Activated CD4-positive, alpha-beta T cell treated with anti-CD3 and anti-CD28 coated beads for 1 hour (primary cell): ENCODE results near the gene RTP1.
"Not testable (repeated sequence)": the region's sequence is repeated elsewhere in the genome, so short reads cannot be mapped to it uniquely, and the experiment has no call there.

Experiments used
- DNase-seq: peaks from one replicate; pipeline ENCODE4 v3.0.0-alpha.2; 2020

The RTP1 gene, protein sequence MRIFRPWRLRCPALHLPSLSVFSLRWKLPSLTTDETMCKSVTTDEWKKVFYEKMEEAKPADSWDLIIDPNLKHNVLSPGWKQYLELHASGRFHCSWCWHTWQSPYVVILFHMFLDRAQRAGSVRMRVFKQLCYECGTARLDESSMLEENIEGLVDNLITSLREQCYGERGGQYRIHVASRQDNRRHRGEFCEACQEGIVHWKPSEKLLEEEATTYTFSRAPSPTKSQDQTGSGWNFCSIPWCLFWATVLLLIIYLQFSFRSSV

GRCh38 chr3:187197335-187197649 lies at the start of gene RTP1:
Gene RTP1, plus strand, starts transcription at chr3:187197486. Its CDS starts 30 bp downstream, at chr3:187197516.
- DNase-seq = no peak

- no peak for DNase-seq
Observed at GRCh38 chr3:187150186-187150585, 47.1 kb upstream of the RTP1 start.

DNA sequence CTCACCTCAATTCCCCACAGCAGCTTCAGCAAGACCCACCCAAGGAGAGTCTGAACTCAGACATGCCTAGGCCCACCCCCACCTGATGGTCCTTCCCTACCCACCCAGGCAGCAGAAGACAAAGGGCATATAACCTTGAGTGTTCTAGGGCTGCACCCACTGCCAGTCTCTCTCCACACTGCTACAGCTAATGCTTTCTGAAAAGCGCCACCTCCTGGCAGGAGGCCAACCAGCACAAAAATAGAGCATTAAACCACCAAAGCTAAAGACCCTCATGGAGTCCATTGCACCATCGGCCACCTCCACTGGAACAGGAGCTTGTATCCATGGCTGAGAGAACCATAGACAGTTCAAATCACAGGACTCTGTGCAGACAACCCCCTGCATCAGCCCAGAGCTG lies 46.7 kb upstream of the RTP1 start:
- peak; percentile 49 for DNase-seq

- DNase-seq = no peak
Observed at GRCh38 chr3:187161556-187161955, 35.7 kb upstream of the RTP1 start.

- DNase-seq = no peak
Observed at GRCh38 chr3:187162265-187162953, 34.9 kb upstream of the RTP1 start.

- DNase-seq = no peak
Observed at GRCh38 chr3:187165144-187165543, 32.1 kb upstream of the RTP1 start.

DNA sequence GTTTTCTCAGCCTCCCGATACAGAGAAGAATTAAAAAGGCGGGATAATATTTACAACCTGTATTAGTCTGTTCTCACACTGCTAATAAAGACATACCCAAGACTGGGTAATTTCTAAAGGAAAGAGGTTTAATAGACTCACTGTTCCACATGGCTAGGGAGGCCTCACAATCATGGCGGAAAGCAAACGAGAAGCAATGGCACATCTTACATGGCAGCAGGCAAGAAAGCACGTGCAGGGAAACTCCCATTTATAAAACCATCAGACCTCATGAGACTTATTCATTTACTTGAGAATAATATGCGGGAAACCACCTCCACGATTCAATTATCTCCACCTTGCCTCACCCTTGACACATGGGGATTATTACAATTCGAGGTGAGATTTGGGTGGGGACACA lies 30.5 kb upstream of the RTP1 start:
- DNase-seq = no peak

GRCh38 chr3:187167777-187168176 lies 29.5 kb upstream of the RTP1 start:
- no peak for DNase-seq

- no peak for DNase-seq
Observed at GRCh38 chr3:187169231-187169960, 27.9 kb upstream of the RTP1 start.

DNA sequence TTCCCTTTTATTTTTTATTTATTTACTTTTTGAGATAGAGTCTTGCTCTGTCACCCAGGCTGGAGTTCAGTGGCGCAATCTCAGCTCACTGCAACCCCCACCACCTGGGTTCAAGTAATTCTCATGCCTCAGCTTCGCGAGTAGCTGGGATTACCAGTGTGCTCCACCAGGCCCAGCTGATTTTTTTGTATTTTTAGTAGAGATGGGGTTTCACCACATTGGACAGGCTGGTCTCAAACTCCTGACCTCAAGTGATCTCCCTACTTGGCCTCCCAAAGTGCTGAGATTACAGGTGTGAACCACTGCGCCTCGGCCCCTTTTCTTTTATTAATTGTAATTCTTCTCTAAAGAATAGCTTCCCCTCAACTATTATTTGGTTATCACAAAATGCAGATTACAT lies 26.4 kb upstream of the RTP1 start:
- not testable (repeated sequence) for DNase-seq

DNA sequence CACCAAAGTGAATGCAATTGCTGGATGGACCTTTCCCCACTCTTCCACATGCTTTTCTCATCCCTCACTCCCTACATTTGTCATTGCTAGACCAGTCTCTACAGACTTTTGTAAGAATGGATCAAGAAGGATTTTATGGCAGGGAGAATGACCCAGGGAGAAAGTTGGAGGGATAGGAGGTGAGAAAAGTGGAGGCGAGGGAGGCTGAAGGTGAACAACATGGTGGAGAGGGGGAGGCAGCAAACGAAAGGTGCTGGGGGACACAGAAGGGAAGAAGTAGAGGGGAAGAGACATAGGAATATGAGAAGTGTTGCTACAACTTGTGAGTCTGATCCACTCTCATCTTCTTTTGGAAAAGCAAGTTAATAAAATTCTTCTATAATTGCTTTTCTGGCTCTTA lies 24.4 kb upstream of the RTP1 start:
- DNase-seq = no peak

DNA sequence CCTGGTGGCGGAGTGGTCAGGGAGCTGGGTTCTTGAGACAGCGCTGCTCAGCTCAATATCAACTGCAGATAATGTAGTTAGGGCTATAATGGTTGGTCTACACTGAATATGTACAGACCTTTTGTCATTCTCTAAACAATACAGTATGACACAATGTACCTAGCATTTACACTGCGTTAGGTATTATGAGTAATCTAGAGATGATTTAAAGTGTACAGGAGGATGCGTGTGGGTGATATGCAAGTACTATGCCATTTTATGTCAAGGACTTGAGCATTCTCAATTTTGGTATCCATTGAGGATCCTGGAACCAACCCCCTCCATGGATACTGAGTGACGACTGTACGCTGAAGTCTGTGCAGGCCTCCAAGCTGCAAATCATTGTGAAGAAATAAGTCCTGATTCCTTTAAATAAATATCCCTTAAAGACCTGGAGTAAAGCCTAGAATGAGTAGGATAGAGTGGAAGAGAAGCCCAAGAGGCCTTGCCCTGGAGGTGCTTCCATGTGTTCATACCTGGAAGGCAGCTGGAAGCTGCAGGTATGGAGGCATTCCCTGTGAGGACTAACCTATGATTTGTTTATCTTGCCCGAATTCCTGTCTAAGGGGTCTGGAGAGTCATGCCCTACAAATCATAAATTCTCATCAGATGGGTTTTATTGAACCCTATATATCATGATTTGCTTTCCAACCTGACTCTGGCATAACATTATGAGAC lies 15.7 kb upstream of the RTP1 start:
- DNase-seq = no peak

- no peak for DNase-seq
Observed at GRCh38 chr3:187183210-187183862, 13.9 kb upstream of the RTP1 start.

DNA sequence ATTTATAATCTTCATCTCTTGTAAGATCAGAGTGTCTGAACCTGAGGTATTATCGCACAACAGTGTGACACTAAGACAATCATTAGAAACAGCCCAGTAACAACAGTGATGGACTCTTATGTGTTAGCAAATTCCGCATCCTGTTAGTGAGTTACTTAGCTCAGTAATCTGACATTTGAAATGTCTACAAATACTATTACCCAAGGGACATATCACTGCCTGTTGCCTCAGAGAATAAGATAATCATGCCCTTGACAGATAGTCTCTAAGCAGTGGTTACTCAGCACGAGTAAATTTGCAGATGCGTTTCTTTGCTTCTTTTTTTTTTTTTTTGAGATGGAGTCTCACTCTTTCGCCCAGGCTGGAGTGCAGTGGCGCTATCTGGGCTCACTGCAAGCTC lies 13.4 kb upstream of the RTP1 start:
- no peak for DNase-seq

GRCh38 chr3:187185759-187186158 lies 11.5 kb upstream of the RTP1 start:
- no peak for DNase-seq

DNA sequence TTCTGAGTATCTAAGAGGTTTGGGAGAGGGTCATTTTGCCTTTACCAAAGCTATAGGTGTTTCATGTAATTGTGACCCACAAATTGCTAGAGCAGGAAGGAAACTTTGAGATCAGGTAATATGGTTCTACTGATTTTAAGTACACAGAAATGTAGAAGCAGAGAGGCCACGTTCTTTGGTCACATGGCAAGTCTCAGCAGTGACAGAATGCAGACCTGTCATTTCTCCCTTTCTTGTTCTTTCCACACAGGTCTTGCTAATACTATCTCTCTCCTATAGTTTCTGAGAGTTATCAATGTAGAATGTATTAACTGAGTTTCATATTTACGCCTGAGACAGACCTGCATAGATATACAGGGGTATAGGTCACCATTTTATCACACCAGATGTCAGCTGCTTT lies 10.9 kb upstream of the RTP1 start:
- DNase-seq = no peak

DNA sequence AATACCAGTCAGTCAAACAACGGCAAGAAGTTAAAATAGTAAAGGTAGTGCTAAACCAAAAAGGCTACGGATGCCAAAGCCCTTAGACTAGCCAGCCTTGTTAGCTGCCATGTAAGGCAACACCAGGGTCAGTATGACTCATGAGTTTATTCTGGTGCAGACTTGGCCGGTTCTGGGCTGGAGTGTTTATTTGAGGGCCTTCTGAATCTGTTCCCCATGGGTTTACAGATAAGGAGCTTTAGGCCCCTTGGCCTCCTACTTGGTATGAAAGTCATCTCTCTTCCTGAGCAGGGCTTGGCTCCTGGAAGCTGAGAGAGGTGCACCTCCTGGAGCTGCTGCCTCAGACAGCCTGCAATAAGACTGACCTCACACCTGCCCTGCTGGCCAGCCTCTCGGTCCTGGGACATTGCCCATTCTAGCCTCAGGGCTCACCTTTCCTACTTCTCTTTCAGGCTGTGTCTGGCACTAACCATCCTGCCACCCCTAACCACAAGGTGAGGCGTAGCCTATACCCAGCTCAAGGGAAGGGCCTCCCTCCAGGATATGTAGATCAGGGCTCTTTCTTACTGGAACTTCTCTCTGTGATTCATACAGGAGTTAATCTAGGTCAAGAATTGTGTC lies 10.4 kb upstream of the RTP1 start:
- DNase-seq = no peak

GRCh38 chr3:187188931-187189330 lies 8.4 kb upstream of the RTP1 start:
- DNase-seq = no peak

DNA sequence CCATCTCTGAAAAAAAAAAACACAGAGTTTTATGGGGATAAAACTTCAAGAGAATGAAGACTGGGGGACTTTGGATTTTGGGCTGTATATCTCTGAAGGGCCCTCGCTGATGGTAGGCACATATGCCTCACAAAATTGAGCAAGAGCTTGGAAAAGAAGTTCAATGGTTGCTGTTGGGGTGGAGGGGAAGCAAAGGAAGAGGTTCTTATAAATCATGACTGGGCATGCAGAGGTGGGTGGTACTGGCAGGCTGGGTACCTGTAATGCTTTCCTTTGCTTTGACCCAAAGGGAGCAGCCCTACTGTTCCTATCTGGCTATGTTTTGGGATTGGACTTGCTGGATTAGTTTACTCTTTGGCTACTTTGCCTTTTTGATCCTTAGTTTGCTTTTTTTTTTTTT lies 6.0 kb upstream of the RTP1 start:
- no peak for DNase-seq

DNA sequence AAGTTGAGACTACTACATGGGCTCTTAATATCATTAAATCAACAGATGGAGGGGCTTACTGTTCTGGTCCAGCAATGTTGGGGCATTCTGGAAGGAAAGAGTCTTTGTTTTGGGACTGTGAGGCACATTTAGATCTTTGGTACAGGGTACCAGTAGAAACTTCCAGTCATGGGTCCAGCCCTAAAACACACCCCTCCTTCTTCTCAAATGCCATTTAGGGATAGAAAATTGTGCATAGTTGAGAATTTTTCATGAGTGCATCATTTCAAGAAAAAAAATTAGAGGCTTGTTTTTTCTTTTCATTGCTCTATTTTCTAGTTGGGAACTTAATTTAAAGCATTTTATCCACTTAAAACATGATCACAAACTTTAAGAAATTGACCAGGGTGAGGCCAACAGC lies 4.1 kb upstream of the RTP1 start:
- no peak for DNase-seq

DNA sequence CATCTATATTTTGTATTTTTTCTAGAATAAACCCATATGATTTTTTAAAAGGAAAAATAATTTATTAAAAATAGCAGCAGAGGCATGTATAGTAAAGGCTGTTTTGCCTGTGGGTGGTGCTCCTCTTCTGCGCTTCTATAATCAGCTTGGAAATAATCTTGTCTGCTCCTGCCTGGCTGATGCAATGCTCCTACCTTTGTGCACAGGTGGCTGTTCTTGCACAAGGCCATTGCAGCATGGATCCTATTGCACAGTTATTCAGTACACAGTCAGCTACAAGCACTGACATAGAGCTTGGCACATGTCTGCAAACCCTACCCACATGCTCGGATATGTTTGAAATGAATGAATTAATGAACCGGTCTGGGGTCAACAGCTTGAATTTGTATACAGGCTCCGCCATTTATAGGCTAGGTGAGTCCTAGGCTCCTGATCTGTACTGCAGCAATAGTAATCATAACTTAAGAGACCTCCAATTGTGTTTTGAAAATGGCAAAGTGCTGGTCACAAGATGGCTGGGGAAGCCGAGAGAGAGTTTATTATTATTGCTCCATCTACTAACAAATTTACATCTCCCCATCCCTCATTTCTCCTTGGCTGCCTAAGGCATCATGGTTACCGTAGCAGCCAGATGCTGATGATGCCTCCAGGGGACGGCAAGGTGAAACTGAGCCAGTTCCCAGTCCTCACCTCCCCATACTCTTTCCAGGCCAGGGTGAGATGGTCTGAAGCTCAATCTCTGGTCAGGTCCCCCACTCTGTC lies 532 bp upstream of the RTP1 start:
- DNase-seq = no peak

DNA sequence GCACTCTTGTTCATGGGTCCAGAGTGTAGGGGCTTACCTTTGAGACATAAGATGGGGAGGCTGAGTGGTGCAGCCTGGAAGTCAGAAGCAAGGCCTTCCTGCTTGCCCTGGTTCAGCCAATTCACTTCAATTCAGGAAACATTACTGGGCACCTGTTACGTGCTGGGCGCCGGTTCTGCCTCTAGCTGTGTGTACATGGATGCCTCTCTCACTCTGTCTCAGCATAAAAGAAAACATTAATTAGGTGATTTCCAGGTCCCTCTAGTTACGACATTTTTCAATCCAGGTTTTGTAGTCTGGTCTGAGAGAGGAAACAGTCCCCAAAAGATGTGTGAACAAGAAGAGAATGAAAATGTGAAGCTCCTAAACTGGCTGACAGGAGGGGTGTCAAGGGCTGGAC lies 1.2 kb downstream of the RTP1 start:
- no peak for DNase-seq
